ENCODE data around the gene LCN10. TPM values are rescaled to one million over a fixed set of nuclear protein-coding genes. Genes with fewer than 3 reads are reported as not detected.

The LCN10 gene
- total and polyA plus RNA-seq, 2 donors (not counting 3 experiments of a cell fraction or from before 2014, with no cell fraction given), result not detected

DNA sequence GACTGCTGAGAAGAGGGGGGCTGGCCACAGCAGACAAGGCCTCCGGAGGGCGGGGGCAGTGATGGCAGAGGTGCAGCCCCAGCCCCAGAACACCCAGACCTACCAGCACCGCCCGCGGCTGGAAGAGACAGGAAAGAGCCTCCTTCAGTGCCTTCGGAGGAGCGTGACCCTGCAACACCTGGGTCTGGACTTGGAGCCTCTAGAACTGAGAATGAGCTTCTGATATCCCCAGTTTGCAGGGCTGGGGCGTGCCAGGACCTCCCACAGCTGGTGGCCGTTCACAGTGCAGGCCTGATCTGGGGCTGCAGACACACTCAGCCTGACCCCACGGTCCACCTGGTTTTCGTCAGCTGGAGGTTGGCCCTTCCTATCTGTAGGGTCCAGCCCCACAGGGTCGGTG lies 9.1 kb downstream of the LCN10 start:
- no TSS peak for BruUV-seq (replicated peaks)
- TF ChIP-seq, protein P1, sequence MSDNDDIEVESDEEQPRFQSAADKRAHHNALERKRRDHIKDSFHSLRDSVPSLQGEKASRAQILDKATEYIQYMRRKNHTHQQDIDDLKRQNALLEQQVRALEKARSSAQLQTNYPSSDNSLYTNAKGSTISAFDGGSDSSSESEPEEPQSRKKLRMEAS (IDR thresholded peaks at IDR 0.05; ENCODE audit: insufficient read depth, insufficient read length), result no peak
- TF ChIP-seq CTCF (IDR thresholded peaks at IDR 0.05; ENCODE audit: extremely low read depth in 1 of 2, insufficient read depth in 1 of 2, low read depth in 1 of 2, low read length in 2 of 2) (no peak), POLR2A (IDR thresholded peaks at IDR 0.05; ENCODE audit: low read depth, low read length) (no peak), MYC (IDR thresholded peaks at IDR 0.05; ENCODE audit: low read depth, low read length) (no peak), FOS (IDR thresholded peaks at IDR 0.05; ENCODE audit: borderline replicate concordance, insufficient read depth, low read length) (no peak), JUN (IDR thresholded peaks at IDR 0.05; ENCODE audit: borderline replicate concordance, insufficient read depth, insufficient read length, low read depth) (no peak)
- Histone ChIP-seq H3K9me3 (replicated peaks; ENCODE audit: control insufficient read depth, insufficient read depth, low read length) (no peaks in the 10 kb centered on the region), H4K20me1 (replicated peaks; ENCODE audit: control insufficient read depth, extremely low read depth, insufficient read depth, low read length) (no peaks in the 10 kb centered on the region), H3K4me2 (ENCODE audit: insufficient read depth, low read length) (no peak overlapping the region), H3K9ac (replicated peaks; ENCODE audit: extremely low read depth, insufficient read depth, low read length) (no peak overlapping the region), H3K36me3 (ENCODE audit: control insufficient read depth in 2 of 2, extremely low read depth in 1 of 2, insufficient read depth in 2 of 2, low read length in 2 of 2) (no peaks in the 10 kb centered on the region), H3K79me2 (ENCODE audit: control insufficient read depth, insufficient read depth, low read length) (peaks cover 19% of the 10 kb centered on the region), H2AFZ (ENCODE audit: low read depth, low read length) (no peak overlapping the region), H3K27ac (ENCODE audit: insufficient read depth, low read depth, low read length) (no peak overlapping the region), H3K9me1 (replicated peaks; ENCODE audit: control insufficient read depth, extremely low read depth, insufficient read depth, low read length) (no peaks in the 10 kb centered on the region), H3K4me3 (replicated peaks in 1 of 3; ENCODE audit: insufficient read depth in 1 of 3, low read depth in 1 of 3, low read length in 3 of 3) (no peak overlapping the region), H3K4me1 (ENCODE audit: control insufficient read depth, extremely low read depth, insufficient read depth, low read length) (peaks cover 9% of the 10 kb centered on the region), H3K27me3 (ENCODE audit: control insufficient read depth in 2 of 2, insufficient read depth in 2 of 2, low read length in 2 of 2) (no peaks in the 10 kb centered on the region)
- FAIRE-seq, result no peak
- POLR2A ChIA-PET, result no interaction called here
- no peak for DNase-seq (ENCODE audit: low read depth, low spot score)
- intact Hi-C loops (cut with micrococcal nuclease) (no loop called here), dilution Hi-C loops (cut with MboI; ENCODE audit: extremely low pct_ligation_motif_present, low sequenced_read_pairs) (no loop called here)
- CTCF ChIA-PET, result no interaction called here
